Measurements from ENCODE around the gene TBL2. TPM values are rescaled to one million over a fixed set of nuclear protein-coding genes. Genes with fewer than 3 reads are reported as not detected.
A peak's percentile ranks its signal among the peaks of the same experiment; 100 is the strongest.

Gene TBL2
- total RNA-seq, 1 experiment from 2014 or later: 62.8 TPM

DNA sequence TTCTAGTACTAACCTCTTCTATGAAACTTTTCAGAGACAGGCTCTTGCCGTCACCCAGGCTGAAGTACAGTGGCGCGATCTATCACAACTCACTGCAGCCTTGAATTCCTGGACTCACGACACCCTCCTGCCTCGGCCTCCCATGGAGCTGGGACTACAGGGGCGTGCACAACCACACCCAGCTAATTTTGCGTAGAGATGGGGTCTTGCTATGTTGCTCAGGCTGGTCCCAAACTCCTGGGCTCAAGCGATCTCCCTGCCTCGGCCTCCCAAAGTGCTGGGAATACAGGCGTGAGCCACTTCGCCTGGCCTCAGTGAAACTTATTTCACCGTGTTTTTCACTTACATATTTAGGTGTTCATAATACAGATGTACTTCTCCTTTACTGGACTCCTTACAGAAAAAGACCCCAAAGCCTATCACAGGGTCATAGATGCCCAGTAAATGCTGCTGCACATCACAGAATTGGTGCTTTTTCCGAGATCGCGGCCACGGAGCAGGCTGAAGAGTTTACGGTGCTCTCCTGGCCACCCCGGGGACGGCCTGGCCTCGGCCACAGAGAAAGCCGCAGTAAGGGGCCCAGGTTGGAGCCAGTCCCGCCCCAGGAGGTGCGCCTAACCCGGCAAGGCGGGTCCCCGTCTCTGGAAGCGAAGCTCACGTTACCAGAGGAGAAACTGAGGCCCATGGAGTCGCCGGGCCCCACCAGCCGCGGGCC is 595 bp downstream of the TBL2 start:
- Histone ChIP-seq H3K9me3 (ENCODE audit: low read length) (no peaks in the 10 kb centered on the region), H3F3A (ENCODE audit: low read length, unreplicated experiment) (no peaks in the 10 kb centered on the region), H2AFZ (ENCODE audit: low read length) (peak overlapping the region; percentile 63), H3K4me1 (ENCODE audit: insufficient read depth, low read length) (peaks cover 20% of the 10 kb centered on the region), H3K9ac (ENCODE audit: low read length) (peak overlapping the region; percentile 96), H3K4me3 (ENCODE audit: low read length) (peak overlapping the region; percentile 84), H3K36me3 (ENCODE audit: low read depth, low read length) (peaks cover 18% of the 10 kb centered on the region), H3K9me2 (replicated peaks; ENCODE audit: low read length) (no peaks in the 10 kb centered on the region), H3K27me3 (ENCODE audit: low read length) (no peaks in the 10 kb centered on the region), H3K27ac (ENCODE audit: low read length) (peak overlapping the region; percentile 47), H4K20me1 (ENCODE audit: low read length) (no peaks in the 10 kb centered on the region), H3K4me2 (ENCODE audit: low read length) (peak overlapping the region; percentile 89), H3K79me2 (ENCODE audit: low read length) (peaks cover 28% of the 10 kb centered on the region)
- intact Hi-C loops (cut with micrococcal nuclease): loop anchor here (1.0 kb wide), 1 partner anchor 20 kb away; the partner anchor contains the start of gene BCL7B
- ChIA-PET CTCF (no interaction called here), POLR2A (ENCODE audit: unreplicated experiment) (interaction anchor here (0.6 to 0.9 kb wide), 5 partner anchors 21 to 597 kb away, joined by 4 to 17 read pairs (median 7); no protein-coding TSS in a partner anchor)
- DNase-seq: peak; percentile 12
- TSS peak; percentile 54 for BruUV-seq (replicated peaks)
- ATAC-seq: peak; percentile 18
- TF ChIP-seq, protein P1, sequence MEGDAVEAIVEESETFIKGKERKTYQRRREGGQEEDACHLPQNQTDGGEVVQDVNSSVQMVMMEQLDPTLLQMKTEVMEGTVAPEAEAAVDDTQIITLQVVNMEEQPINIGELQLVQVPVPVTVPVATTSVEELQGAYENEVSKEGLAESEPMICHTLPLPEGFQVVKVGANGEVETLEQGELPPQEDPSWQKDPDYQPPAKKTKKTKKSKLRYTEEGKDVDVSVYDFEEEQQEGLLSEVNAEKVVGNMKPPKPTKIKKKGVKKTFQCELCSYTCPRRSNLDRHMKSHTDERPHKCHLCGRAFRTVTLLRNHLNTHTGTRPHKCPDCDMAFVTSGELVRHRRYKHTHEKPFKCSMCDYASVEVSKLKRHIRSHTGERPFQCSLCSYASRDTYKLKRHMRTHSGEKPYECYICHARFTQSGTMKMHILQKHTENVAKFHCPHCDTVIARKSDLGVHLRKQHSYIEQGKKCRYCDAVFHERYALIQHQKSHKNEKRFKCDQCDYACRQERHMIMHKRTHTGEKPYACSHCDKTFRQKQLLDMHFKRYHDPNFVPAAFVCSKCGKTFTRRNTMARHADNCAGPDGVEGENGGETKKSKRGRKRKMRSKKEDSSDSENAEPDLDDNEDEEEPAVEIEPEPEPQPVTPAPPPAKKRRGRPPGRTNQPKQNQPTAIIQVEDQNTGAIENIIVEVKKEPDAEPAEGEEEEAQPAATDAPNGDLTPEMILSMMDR (conservative IDR thresholded peaks at IDR 0.05; ENCODE audit: low read depth, low read length): no peak
- TF ChIP-seq EZH2 (IDR thresholded peaks at IDR 0.05; ENCODE audit: low read length, unreplicated experiment) (no peak), EZH2phosphoT487 (IDR thresholded peaks at IDR 0.05; ENCODE audit: borderline replicate concordance, low read length) (no peak)

DNA sequence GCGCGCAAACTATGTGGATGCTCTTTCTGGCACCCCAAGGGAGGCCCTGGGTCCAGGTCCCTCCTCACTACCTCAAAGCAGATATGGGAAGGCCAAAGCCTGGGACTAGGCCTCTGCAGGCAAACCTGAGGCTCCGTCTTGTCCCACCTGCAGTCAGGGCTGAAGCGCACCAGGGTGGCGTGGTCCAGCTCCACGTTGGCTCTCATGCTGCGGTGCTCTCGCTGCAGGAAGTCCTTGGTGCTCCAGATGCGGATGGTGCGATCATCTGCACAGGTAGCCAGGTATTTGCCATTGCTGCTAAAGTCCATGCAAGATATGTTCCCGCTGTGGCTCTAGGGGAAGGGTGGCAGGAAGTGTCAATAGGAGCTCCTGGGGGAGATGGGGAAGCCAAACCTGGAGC is 4.6 kb downstream of the TBL2 start:
- Histone ChIP-seq H3K9ac (ENCODE audit: low read length) (no peak overlapping the region), H3K4me2 (ENCODE audit: low read length) (no peak overlapping the region), H2AFZ (ENCODE audit: low read length) (no peak overlapping the region), H4K20me1 (ENCODE audit: low read length) (no peaks in the 10 kb centered on the region), H3K9me3 (ENCODE audit: low read length) (no peaks in the 10 kb centered on the region), H3K9me2 (replicated peaks; ENCODE audit: low read length) (no peaks in the 10 kb centered on the region), H3K27me3 (ENCODE audit: low read length) (no peaks in the 10 kb centered on the region), H3K27ac (ENCODE audit: low read length) (no peak overlapping the region), H3K36me3 (ENCODE audit: low read depth, low read length) (peaks cover 39% of the 10 kb centered on the region), H3K4me1 (ENCODE audit: insufficient read depth, low read length) (peaks cover 13% of the 10 kb centered on the region), H3F3A (ENCODE audit: low read length, unreplicated experiment) (no peaks in the 10 kb centered on the region), H3K4me3 (ENCODE audit: low read length) (no peak overlapping the region), H3K79me2 (ENCODE audit: low read length) (peaks cover 28% of the 10 kb centered on the region)
- POLR2A ChIA-PET (ENCODE audit: unreplicated experiment): no interaction called here
- TF ChIP-seq, protein P1 (conservative IDR thresholded peaks at IDR 0.05; ENCODE audit: low read depth, low read length): no peak
- TF ChIP-seq EZH2phosphoT487 (IDR thresholded peaks at IDR 0.05; ENCODE audit: borderline replicate concordance, low read length) (no peak), EZH2 (IDR thresholded peaks at IDR 0.05; ENCODE audit: low read length, unreplicated experiment) (no peak)
- no peak for ATAC-seq
- BruUV-seq (replicated peaks): no TSS peak
- intact Hi-C loops (cut with micrococcal nuclease): no loop called here
- DNase-seq: no peak
- CTCF ChIA-PET: no interaction called here

DNA sequence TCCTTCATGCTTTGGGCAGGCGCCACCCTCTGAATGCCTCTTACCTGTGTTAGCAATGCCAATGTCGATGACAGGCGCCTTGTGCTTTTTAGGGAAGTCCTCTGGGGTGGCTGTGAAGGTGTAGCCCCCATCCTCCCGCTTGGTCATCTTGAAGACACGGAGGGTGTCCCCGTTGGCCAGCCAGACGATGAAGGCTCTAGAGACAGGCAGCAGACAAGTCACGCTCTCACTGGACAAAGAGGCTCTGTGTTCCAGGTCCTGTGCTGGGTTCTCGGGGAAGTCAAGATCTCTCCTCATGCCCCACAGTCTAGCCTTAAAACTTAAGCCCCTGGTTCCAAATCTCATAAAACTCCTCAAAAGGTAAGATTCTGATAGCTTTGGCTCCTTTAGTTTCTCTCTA is 5.1 kb downstream of the TBL2 start:
- ChIA-PET CTCF (no interaction called here), POLR2A (ENCODE audit: unreplicated experiment) (no interaction called here)
- no peak overlapping the region for H3K4me3 ChIP-seq (ENCODE audit: low read length)
- H4K20me1 ChIP-seq (ENCODE audit: low read length): no peaks in the 10 kb centered on the region
- H3K27ac ChIP-seq (ENCODE audit: low read length): no peak overlapping the region
- no peak for TF ChIP-seq EZH2 (IDR thresholded peaks at IDR 0.05; ENCODE audit: low read length, unreplicated experiment)
- no peak for TF ChIP-seq EZH2phosphoT487 (IDR thresholded peaks at IDR 0.05; ENCODE audit: borderline replicate concordance, low read length)
- TF ChIP-seq, protein P1 (conservative IDR thresholded peaks at IDR 0.05; ENCODE audit: low read depth, low read length): no peak
- no peaks in the 10 kb centered on the region for H3F3A ChIP-seq (ENCODE audit: low read length, unreplicated experiment)
- DNase-seq: no peak
- H3K9me3 ChIP-seq (ENCODE audit: low read length): no peaks in the 10 kb centered on the region
- no peaks in the 10 kb centered on the region for H3K27me3 ChIP-seq (ENCODE audit: low read length)
- no TSS peak for BruUV-seq (replicated peaks)
- H2AFZ ChIP-seq (ENCODE audit: low read length): no peak overlapping the region
- no peaks in the 10 kb centered on the region for H3K9me2 ChIP-seq (replicated peaks; ENCODE audit: low read length)
- intact Hi-C loops (cut with micrococcal nuclease): no loop called here
- peaks cover 39% of the 10 kb centered on the region for H3K36me3 ChIP-seq (ENCODE audit: low read depth, low read length)
- peaks cover 13% of the 10 kb centered on the region for H3K4me1 ChIP-seq (ENCODE audit: insufficient read depth, low read length)
- no peak overlapping the region for H3K4me2 ChIP-seq (ENCODE audit: low read length)
- peaks cover 28% of the 10 kb centered on the region for H3K79me2 ChIP-seq (ENCODE audit: low read length)
- H3K9ac ChIP-seq (ENCODE audit: low read length): no peak overlapping the region
- ATAC-seq: no peak

Data from PC-3 (cell line).